Measurements from ENCODE around the gene EIF3I. TPM values are rescaled to one million over a fixed set of nuclear protein-coding genes. Genes with fewer than 3 reads are reported as not detected.

Gene EIF3I
- total RNA-seq, 1 experiment from 2014 or later: 294 TPM

DNA sequence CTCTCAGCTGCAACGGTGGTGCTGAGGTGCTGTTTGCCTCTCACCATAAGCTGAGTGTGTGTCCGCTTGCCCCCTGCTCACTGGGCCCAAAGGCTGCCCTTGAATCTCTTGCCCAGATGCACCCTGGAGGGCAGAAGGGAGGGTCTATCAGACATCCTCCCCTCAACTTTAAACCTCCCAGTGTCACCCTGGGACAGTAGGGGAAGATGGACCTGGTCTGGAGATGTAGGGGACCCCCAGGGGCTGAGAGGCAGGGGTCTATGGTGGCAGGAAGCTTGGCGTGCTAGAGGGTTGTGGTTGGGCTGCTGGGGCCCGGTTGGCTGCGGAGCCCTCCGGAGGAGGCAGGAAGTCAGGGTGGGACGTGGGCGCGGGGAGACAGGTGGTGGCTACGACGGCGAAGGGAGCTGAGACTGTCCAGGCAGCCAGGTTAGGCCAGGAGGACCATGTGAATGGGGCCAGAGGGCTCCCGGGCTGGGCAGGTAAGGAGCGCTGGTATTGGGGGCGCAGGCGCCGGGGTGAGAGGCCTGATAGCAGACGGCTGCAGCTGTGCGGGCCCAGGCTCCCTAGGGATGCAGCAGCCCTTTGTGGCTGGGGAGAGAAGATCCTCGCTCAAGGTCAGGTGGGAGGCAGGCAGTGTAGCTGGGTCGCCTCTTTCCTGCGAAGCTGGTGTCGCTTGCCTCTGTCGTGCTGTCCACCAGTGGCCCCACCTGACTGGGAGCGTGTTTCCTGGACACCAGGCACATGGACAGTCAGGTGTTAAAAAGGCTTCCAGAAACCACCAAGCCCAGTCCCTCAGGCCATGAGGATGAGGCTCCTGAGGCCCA, 28.9 kb downstream of the EIF3I start, which contains the start of gene LCK:
Gene LCK, plus strand, starts transcription at position 373 of the 824 bp plus-strand sequence. CDS start 23,065 bp downstream, outside the sequence.
- no peak within 1 kb of the TSS for H3K27ac ChIP-seq (ENCODE audit: low read length)
- ATAC-seq (no peak), DNase-seq (ENCODE audit: low read depth, low spot score) (no peak)
- H3K9me3 ChIP-seq (ENCODE audit: control insufficient read depth, insufficient read depth, low read depth, low read length): no peaks in the 10 kb centered on the region
- no peak within 1 kb of the TSS for H3K4me3 ChIP-seq (ENCODE audit: low read depth in 2 of 2, low read length in 2 of 2)
- H3K27me3 ChIP-seq (ENCODE audit: control insufficient read depth, insufficient read depth, low read length): no peaks in the 10 kb centered on the region
- H3K4me1 ChIP-seq (ENCODE audit: control insufficient read depth, insufficient read depth, low read length): peaks cover 5% of the 10 kb centered on the region
- ChIA-PET CTCF (interaction anchor here (0.6 kb wide), 1 partner anchor 129 kb away, joined by 9 read pairs; no protein-coding TSS in a partner anchor), POLR2A (no interaction called here)
- BruUV-seq (replicated peaks): no TSS peak
- intact Hi-C loops (cut with micrococcal nuclease; ENCODE audit: unreplicated experiment) (no loop called here), in situ Hi-C loops (cut with HindIII; ENCODE audit: low pct_unique_long_range_greater_than_20kb, low sequenced_read_pairs) (no loop called here)
- TF ChIP-seq, protein P1, sequence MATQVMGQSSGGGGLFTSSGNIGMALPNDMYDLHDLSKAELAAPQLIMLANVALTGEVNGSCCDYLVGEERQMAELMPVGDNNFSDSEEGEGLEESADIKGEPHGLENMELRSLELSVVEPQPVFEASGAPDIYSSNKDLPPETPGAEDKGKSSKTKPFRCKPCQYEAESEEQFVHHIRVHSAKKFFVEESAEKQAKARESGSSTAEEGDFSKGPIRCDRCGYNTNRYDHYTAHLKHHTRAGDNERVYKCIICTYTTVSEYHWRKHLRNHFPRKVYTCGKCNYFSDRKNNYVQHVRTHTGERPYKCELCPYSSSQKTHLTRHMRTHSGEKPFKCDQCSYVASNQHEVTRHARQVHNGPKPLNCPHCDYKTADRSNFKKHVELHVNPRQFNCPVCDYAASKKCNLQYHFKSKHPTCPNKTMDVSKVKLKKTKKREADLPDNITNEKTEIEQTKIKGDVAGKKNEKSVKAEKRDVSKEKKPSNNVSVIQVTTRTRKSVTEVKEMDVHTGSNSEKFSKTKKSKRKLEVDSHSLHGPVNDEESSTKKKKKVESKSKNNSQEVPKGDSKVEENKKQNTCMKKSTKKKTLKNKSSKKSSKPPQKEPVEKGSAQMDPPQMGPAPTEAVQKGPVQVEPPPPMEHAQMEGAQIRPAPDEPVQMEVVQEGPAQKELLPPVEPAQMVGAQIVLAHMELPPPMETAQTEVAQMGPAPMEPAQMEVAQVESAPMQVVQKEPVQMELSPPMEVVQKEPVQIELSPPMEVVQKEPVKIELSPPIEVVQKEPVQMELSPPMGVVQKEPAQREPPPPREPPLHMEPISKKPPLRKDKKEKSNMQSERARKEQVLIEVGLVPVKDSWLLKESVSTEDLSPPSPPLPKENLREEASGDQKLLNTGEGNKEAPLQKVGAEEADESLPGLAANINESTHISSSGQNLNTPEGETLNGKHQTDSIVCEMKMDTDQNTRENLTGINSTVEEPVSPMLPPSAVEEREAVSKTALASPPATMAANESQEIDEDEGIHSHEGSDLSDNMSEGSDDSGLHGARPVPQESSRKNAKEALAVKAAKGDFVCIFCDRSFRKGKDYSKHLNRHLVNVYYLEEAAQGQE (IDR thresholded peaks at IDR 0.05; ENCODE audit: insufficient read depth in 1 of 2, low read depth in 2 of 2, low read length in 1 of 2): no peak
- TF ChIP-seq POLR2AphosphoS5 (IDR thresholded peaks at IDR 0.05; ENCODE audit: low read depth, low read length) (no peak), SIN3A (IDR thresholded peaks at IDR 0.05; ENCODE audit: borderline replicate concordance, insufficient read depth, low read depth, low read length) (no peak), TCF7L2 (IDR thresholded peaks at IDR 0.05; ENCODE audit: low read depth, low read length) (no peak)
- TF ChIP-seq, protein P2, sequence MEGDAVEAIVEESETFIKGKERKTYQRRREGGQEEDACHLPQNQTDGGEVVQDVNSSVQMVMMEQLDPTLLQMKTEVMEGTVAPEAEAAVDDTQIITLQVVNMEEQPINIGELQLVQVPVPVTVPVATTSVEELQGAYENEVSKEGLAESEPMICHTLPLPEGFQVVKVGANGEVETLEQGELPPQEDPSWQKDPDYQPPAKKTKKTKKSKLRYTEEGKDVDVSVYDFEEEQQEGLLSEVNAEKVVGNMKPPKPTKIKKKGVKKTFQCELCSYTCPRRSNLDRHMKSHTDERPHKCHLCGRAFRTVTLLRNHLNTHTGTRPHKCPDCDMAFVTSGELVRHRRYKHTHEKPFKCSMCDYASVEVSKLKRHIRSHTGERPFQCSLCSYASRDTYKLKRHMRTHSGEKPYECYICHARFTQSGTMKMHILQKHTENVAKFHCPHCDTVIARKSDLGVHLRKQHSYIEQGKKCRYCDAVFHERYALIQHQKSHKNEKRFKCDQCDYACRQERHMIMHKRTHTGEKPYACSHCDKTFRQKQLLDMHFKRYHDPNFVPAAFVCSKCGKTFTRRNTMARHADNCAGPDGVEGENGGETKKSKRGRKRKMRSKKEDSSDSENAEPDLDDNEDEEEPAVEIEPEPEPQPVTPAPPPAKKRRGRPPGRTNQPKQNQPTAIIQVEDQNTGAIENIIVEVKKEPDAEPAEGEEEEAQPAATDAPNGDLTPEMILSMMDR (IDR thresholded peaks at IDR 0.05): no peak
- no peaks in the 10 kb centered on the region for H3K36me3 ChIP-seq (ENCODE audit: control insufficient read depth, insufficient read depth, low read length)

DNA sequence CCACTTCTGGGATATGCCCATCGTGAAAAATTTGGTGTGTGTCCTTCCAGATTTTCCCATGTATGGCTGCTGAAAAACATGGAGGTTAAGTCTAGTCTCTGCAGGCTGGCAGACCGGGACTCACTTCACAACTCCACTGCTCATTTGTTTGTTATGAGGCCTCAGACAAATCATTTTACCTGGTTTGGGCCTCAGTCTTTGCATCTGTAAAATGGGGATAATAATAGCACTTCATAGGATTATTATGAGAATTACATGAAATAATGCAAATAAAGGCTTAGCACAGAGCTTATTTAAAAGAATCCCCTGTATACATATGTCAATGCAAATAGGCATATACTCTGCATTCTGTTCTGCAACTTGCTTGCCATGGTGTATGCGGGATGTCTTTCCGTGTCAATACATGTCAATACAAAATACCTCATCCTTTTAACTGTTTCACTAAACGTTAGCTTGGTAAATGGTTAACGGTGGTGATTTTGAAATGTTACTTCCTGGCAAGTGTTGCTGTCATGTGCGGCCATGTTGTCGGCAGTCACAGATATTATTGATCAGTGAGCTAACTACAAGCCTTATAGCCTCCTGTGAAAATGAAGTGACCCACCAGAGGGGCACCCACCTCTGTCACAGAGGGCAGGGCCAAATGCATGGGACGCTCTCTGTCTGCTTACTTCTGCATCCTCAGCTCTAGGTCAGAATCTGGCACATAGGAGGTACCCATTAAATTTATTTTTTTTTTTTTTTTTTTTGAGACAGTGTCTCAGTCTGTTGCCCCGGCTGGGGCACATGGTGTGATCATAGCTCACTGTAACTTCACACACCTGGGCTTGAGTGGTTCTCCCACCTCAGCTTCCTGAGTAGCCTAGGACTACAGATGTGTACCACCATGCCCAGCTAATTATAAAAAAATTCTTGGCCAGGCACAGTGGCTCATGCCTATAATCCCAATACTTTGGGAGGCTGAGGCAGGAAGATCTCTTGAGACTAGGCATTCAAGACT, 33.2 kb downstream of the EIF3I start:
- intact Hi-C loops (cut with micrococcal nuclease; ENCODE audit: unreplicated experiment): no loop called here
- no peaks in the 10 kb centered on the region for H3K9me3 ChIP-seq (ENCODE audit: control insufficient read depth, insufficient read depth, low read depth, low read length)
- no peaks in the 10 kb centered on the region for H3K36me3 ChIP-seq (ENCODE audit: control insufficient read depth, insufficient read depth, low read length)
- TF ChIP-seq, protein P2 (IDR thresholded peaks at IDR 0.05): no peak
- no peak for TF ChIP-seq SIN3A (IDR thresholded peaks at IDR 0.05; ENCODE audit: borderline replicate concordance, insufficient read depth, low read depth, low read length)
- TF ChIP-seq, protein P1 (IDR thresholded peaks at IDR 0.05; ENCODE audit: insufficient read depth in 1 of 2, low read depth in 2 of 2, low read length in 1 of 2): no peak
- TF ChIP-seq TCF7L2 (IDR thresholded peaks at IDR 0.05; ENCODE audit: low read depth, low read length): no peak
- no peak for TF ChIP-seq POLR2AphosphoS5 (IDR thresholded peaks at IDR 0.05; ENCODE audit: low read depth, low read length)
- no TSS peak for BruUV-seq (replicated peaks)
- no peak overlapping the region for H3K4me3 ChIP-seq (ENCODE audit: low read depth in 2 of 2, low read length in 2 of 2)
- ChIA-PET CTCF (no interaction called here), POLR2A (interaction anchor here (0.6 kb wide), 2 partner anchors 12 to 101 kb away, joined by 4 to 5 read pairs; no protein-coding TSS in a partner anchor)
- no peaks in the 10 kb centered on the region for H3K27me3 ChIP-seq (ENCODE audit: control insufficient read depth, insufficient read depth, low read length)
- in situ Hi-C loops (cut with HindIII; ENCODE audit: low pct_unique_long_range_greater_than_20kb, low sequenced_read_pairs): no loop called here
- no peak for ATAC-seq
- no peak for DNase-seq (ENCODE audit: low read depth, low spot score)
- no peak overlapping the region for H3K27ac ChIP-seq (ENCODE audit: low read length)
- H3K4me1 ChIP-seq (ENCODE audit: control insufficient read depth, insufficient read depth, low read length): no peaks in the 10 kb centered on the region
